ENCODE results near the gene BCL11A.

DNA sequence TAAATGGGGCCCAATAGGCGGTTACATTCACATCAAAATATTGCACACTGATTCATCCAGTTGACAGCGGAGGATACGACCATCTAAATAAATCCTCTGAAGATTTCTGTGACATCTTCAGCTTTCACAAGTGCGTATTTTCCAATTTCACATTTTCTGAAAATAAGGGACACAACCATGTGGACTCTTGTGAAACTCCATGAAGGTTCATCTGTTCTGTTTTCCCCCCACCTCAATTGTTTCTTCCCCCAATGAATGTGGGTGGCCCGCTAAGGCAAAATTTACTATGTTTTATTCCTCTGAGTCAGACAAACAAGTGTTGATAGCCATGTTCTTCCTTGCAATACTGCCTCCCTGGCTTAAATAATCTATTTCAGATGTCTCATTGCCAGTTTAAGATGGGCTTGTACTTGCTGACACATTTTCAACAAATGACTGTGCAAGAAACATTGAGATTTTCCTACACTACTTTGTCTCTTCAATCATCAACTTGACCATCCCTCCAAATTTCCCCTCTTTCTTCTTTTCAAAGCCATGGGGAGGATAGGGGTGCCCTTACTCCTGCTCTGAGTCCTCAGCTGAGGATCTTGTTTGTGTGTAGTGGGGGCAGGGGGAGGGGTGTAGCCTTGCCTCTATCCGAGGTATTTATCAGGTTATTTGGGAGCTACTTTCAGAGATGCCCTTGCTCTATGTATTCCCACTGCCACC is 78.2 kb downstream of the BCL11A start:
- TF ChIP-seq CTCF (IDR thresholded peaks at IDR 0.05) (no peak), EZH2 (IDR thresholded peaks at IDR 0.05) (no peak), EZH2phosphoT487 (IDR thresholded peaks at IDR 0.05) (no peak)

All from neural progenitor cell (in vitro differentiated cells).